22Rv1 (cell line): ENCODE results near the gene BPIFA3.

Source experiments
- ZFX ChIP-seq: fragments of 450-650 bp; IDR thresholded peaks from 2 replicates; pipeline ENCODE4 v1.6.1; 2017; ENCODE audit warnings: antibody characterized with exemption, borderline replicate concordance
- TF ChIP-seq, protein P1 (sequence below): fragments of 450-650 bp; IDR thresholded peaks from 2 replicates; pipeline ENCODE4 v1.5.1; 2017; ENCODE audit warnings: mild to moderate bottlenecking

DNA sequence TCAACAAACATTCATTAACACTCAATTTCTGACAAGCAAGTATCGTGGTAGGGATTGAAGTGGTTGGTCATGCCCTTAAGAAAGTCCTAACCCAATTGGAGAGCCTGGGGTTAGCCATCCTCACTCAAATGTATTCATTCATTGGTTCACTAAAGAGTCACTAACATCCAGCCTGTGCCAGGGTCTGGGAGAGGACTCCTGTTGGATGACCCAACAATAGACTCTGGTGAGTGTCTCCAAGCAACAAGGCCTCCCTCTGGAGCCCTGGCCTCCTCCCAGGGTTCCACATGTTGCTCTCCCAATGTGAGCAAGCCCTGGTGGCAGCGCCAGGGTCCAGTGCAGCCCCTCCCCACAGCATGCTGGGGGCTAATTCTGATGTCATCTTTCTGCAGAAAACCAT is at the start of gene BPIFA3:
- TF ChIP-seq, protein P1, sequence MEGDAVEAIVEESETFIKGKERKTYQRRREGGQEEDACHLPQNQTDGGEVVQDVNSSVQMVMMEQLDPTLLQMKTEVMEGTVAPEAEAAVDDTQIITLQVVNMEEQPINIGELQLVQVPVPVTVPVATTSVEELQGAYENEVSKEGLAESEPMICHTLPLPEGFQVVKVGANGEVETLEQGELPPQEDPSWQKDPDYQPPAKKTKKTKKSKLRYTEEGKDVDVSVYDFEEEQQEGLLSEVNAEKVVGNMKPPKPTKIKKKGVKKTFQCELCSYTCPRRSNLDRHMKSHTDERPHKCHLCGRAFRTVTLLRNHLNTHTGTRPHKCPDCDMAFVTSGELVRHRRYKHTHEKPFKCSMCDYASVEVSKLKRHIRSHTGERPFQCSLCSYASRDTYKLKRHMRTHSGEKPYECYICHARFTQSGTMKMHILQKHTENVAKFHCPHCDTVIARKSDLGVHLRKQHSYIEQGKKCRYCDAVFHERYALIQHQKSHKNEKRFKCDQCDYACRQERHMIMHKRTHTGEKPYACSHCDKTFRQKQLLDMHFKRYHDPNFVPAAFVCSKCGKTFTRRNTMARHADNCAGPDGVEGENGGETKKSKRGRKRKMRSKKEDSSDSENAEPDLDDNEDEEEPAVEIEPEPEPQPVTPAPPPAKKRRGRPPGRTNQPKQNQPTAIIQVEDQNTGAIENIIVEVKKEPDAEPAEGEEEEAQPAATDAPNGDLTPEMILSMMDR, result no peak
- TF ChIP-seq ZFX, result no peak
